Parathyroid adenoma (tissue), 2 donors: Measurements from ENCODE around the gene ADGRA1.

Experiments used
- H2AFZ ChIP-seq: fragments of 300-600 bp; sonication (generic); one replicate; pipeline ENCODE4 v1.7.0; 2017; ENCODE audit warnings: antibody characterized with exemption, mild to moderate bottlenecking
- H3K27ac ChIP-seq: fragments of 300-600 bp; sonication (generic); one replicate; pipeline ENCODE4 v1.7.0; 2017
- H3K27me3 ChIP-seq: fragments of 300-600 bp; sonication (generic); one replicate; pipeline ENCODE4 v1.7.0; 2017; ENCODE audit warnings: low read length; ENCODE audit not compliant: control insufficient read depth, insufficient read depth
- H3K36me3 ChIP-seq: fragments of 300-600 bp; sonication (generic); one replicate; pipeline ENCODE4 v1.7.0; 2017; ENCODE audit warnings: low read length; ENCODE audit not compliant: control insufficient read depth, insufficient read depth
- H3K4me1 ChIP-seq: fragments of 300-600 bp; sonication (generic); one replicate; pipeline ENCODE4 v1.7.0; 2017; ENCODE audit warnings: control low read depth
- H3K4me2 ChIP-seq: fragments of 300-600 bp; sonication (generic); one replicate; pipeline ENCODE4 v1.7.0; 2017; ENCODE audit warnings: low read length
- H3K4me3 ChIP-seq: fragments of 300-600 bp; sonication (generic); one replicate; pipeline ENCODE4 v1.7.0; 2017; ENCODE audit warnings: low read depth, low read length
- H3K79me2 ChIP-seq: fragments of 300-600 bp; sonication (generic); one replicate; pipeline ENCODE4 v1.7.0; 2017; ENCODE audit warnings: control low read depth
- H3K9ac ChIP-seq: fragments of 300-600 bp; sonication (generic); one replicate; pipeline ENCODE4 v1.7.0; 2017; ENCODE audit warnings: mild to moderate bottlenecking
- H3K9me3 ChIP-seq: fragments of 300-600 bp; sonication (generic); one replicate; pipeline ENCODE4 v1.7.0; 2017; ENCODE audit warnings: low read length; ENCODE audit not compliant: control insufficient read depth
- CTCF ChIP-seq: fragments of 300-600 bp; sonication (generic); IDR thresholded peaks from one replicate; pipeline ENCODE4 v1.7.0; 2017; ENCODE audit warnings: antibody characterized with exemption, mild to moderate bottlenecking
- donor health status: primary hyperparathyroidism.

ADGRA1 gene

GRCh38 chr10:133055470-133055869 lies 32.3 kb upstream of the ADGRA1 start:
- Histone ChIP-seq H3K27ac (no peak overlapping the region), H2AFZ (no peak overlapping the region), H3K9me3 (no peaks in the 10 kb centered on the region), H3K36me3 (no peaks in the 10 kb centered on the region), H3K4me2 (no peak overlapping the region), H3K4me3 (no peak overlapping the region), H3K9ac (no peak overlapping the region), H3K27me3 (no peaks in the 10 kb centered on the region), H3K79me2 (no peaks in the 10 kb centered on the region), H3K4me1 (no peaks in the 10 kb centered on the region)
- no peak for TF ChIP-seq CTCF

- H3K4me1 ChIP-seq = no peaks in the 10 kb centered on the region
- no peak for TF ChIP-seq CTCF
- no peaks in the 10 kb centered on the region for H3K36me3 ChIP-seq
- H3K27ac ChIP-seq = no peak overlapping the region
- no peaks in the 10 kb centered on the region for H3K27me3 ChIP-seq
- H3K4me2 ChIP-seq = no peak overlapping the region
- no peak overlapping the region for H2AFZ ChIP-seq
- no peaks in the 10 kb centered on the region for H3K79me2 ChIP-seq
- no peak overlapping the region for H3K9ac ChIP-seq
- H3K4me3 ChIP-seq = no peak overlapping the region
- no peaks in the 10 kb centered on the region for H3K9me3 ChIP-seq
Measured at GRCh38 chr10:133056001-133056400, 31.7 kb upstream of the ADGRA1 start.

- no peak overlapping the region for H2AFZ ChIP-seq
- H3K27me3 ChIP-seq = no peaks in the 10 kb centered on the region
- H3K4me2 ChIP-seq = no peak overlapping the region
- no peak for TF ChIP-seq CTCF
- no peaks in the 10 kb centered on the region for H3K79me2 ChIP-seq
- H3K27ac ChIP-seq = no peak overlapping the region
- H3K9ac ChIP-seq = no peak overlapping the region
- no peaks in the 10 kb centered on the region for H3K36me3 ChIP-seq
- no peaks in the 10 kb centered on the region for H3K9me3 ChIP-seq
- H3K4me3 ChIP-seq = no peak overlapping the region
- no peaks in the 10 kb centered on the region for H3K4me1 ChIP-seq
Measured at GRCh38 chr10:133056651-133057178, 31.0 kb upstream of the ADGRA1 start.

- H3K4me1 ChIP-seq = no peaks in the 10 kb centered on the region
- no peaks in the 10 kb centered on the region for H3K9me3 ChIP-seq
- no peak overlapping the region for H3K27ac ChIP-seq
- H3K27me3 ChIP-seq = no peaks in the 10 kb centered on the region
- H3K4me3 ChIP-seq = no peak overlapping the region
- H3K9ac ChIP-seq = no peak overlapping the region
- H3K79me2 ChIP-seq = no peaks in the 10 kb centered on the region
- TF ChIP-seq CTCF = no peak
- no peaks in the 10 kb centered on the region for H3K36me3 ChIP-seq
- H2AFZ ChIP-seq = no peak overlapping the region
- no peak overlapping the region for H3K4me2 ChIP-seq
Measured at GRCh38 chr10:133058331-133059092, 29.2 kb upstream of the ADGRA1 start.

- Histone ChIP-seq H3K4me2 (no peak overlapping the region), H3K36me3 (no peaks in the 10 kb centered on the region), H3K4me3 (no peak overlapping the region), H3K27ac (no peak overlapping the region), H3K9ac (no peak overlapping the region), H3K9me3 (no peaks in the 10 kb centered on the region), H3K4me1 (no peaks in the 10 kb centered on the region), H3K27me3 (no peaks in the 10 kb centered on the region), H2AFZ (no peak overlapping the region), H3K79me2 (no peaks in the 10 kb centered on the region)
- no peak for TF ChIP-seq CTCF
Measured at GRCh38 chr10:133059093-133059470, 28.6 kb upstream of the ADGRA1 start.
